ENCODE results near the gene NOG.

DNA sequence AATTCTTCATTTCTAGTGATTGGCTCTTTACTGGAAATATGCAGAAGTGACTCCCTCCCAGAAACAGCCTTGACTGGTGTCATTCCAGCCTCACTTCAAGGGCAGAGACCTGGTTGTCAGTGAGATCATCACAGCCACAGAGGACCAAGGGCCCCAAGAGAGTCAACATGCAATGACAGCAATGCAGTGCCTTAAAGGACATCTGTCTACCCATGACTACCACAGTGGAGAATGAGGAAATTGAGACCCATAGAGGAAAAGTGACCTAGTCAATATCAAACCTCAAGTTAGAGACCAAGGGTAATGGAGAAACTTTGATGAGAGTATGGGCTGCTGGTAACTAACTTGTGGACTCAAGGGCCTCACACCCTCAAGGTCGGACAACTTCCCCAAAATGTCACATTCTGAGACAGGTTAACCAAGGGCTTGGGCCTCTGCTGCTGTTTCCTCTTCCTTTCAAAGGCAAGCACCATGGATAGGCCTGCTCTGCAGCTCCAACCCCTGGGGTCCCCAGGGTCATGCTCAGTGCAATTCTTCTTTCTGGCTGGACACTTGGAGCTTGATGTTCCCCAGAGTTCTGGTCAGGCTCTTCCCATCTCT is 11.3 kb downstream of the NOG start:
- TF ChIP-seq, protein P1, sequence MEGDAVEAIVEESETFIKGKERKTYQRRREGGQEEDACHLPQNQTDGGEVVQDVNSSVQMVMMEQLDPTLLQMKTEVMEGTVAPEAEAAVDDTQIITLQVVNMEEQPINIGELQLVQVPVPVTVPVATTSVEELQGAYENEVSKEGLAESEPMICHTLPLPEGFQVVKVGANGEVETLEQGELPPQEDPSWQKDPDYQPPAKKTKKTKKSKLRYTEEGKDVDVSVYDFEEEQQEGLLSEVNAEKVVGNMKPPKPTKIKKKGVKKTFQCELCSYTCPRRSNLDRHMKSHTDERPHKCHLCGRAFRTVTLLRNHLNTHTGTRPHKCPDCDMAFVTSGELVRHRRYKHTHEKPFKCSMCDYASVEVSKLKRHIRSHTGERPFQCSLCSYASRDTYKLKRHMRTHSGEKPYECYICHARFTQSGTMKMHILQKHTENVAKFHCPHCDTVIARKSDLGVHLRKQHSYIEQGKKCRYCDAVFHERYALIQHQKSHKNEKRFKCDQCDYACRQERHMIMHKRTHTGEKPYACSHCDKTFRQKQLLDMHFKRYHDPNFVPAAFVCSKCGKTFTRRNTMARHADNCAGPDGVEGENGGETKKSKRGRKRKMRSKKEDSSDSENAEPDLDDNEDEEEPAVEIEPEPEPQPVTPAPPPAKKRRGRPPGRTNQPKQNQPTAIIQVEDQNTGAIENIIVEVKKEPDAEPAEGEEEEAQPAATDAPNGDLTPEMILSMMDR (IDR thresholded peaks at IDR 0.05) = no peak
- TF ChIP-seq POLR2A (IDR thresholded peaks at IDR 0.05) = no peak
- TF ChIP-seq POLR2AphosphoS5 (IDR thresholded peaks at IDR 0.05) = no peak
- no peak for TF ChIP-seq EP300 (IDR thresholded peaks at IDR 0.05)
